BJ (cell line): ENCODE results near the gene ANKRA2. TPM values are rescaled to one million over a fixed set of nuclear protein-coding genes. Genes with fewer than 3 reads are reported as not detected.
"Not testable (repeated sequence)": the region's sequence is repeated elsewhere in the genome, so short reads cannot be mapped to it uniquely, and the experiment has no call there.

Experiments
- CTCF ChIA-PET: fragments of 350-600 bp; formaldehyde crosslinking; extraction: SDS; loops from one replicate; lab custom pipeline; 2021; ENCODE audit warnings: antibody characterized with exemption, inconsistent platforms; lab: Yijun Ruan, JAX
- POLR2A ChIA-PET: fragments of 300-600 bp; sonication (Branson Sonifier 250); formaldehyde crosslinking; extraction: SDS; loops from one replicate; lab custom pipeline; 2021; ENCODE audit warnings: antibody characterized with exemption; lab: Charles Lee
- DNase-seq: peaks from one replicate; pipeline ENCODE4 v3.0.0-alpha.2; 2011; ENCODE audit warnings: low read depth
- H3K27me3 ChIP-seq: 2 replicates; pipeline ENCODE4 v1.6.0; 2011; ENCODE audit warnings: low read length; ENCODE audit not compliant: control insufficient read depth, insufficient read depth
- H3K36me3 ChIP-seq: 2 replicates; pipeline ENCODE4 v1.5.1; 2011; ENCODE audit warnings: low read length; ENCODE audit not compliant: control insufficient read depth, insufficient read depth
- H3K4me3 ChIP-seq: 2 replicates; pipeline ENCODE4 v1.5.1; 2011; ENCODE audit warnings: low read depth, mild to moderate bottlenecking, control low read depth, low read length
- CTCF ChIP-seq: IDR thresholded peaks from 2 replicates; pipeline ENCODE4 v1.5.1; 2011; ENCODE audit warnings: low read depth, mild to moderate bottlenecking, control low read depth, inconsistent platforms, low read length, moderate library complexity; ENCODE audit not compliant: insufficient read depth
- polyA plus RNA-seq: library from polyadenylated mRNA; depleted of rRNA; stranded (reverse); fragments of >200 nt; gene quantifications from 2 replicates; pipeline ENCODE4 v1.2.3, GENCODE V29; 2011

ANKRA2 gene
- polyA plus RNA-seq, 1 experiment = 14.8 TPM

DNA sequence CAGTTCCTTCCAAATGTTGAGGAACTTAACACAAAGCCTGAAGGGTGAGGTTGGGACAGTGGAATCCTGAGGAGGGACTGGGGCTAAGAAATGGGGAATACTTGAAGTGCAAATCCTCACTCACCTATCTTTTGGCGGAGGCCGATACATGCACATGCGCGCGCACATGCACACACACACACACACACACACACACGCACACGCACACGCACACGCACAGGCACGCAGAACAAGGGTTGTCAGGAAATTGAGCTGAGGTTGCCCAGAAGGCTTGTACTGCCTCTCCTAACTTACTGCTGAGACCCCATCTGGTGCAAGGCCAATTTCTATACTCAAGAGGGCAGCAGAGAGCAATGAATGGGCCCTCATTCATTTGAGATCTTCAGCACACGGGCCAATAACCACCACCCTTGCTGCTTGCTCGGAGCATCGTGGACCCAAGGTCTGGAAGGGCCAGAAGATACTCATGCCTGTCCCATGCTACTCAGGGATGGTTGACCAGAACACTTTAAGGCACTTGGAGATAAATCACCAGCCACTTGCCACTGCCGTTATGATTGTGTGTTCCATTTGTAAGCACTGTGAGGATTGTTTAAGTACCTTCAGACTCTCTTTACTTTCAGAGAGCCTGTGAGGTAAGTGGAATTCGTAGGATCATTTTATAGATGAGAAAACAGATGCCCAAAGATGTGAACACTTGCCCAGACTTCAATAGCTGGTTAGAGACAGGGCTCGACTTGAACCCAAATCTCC lies 45.7 kb downstream of the ANKRA2 start:
- H3K27me3 ChIP-seq = no peaks in the 10 kb centered on the region
- DNase-seq = no peak

GRCh38 chr5:73515232-73515631 lies 50.2 kb downstream of the ANKRA2 start:
- POLR2A ChIA-PET = no interaction called here

More for the DNA sequence above, 45.7 kb downstream of the ANKRA2 start:
- Histone ChIP-seq H3K36me3 (no peaks in the 10 kb centered on the region), H3K4me3 (no peak overlapping the region)
- POLR2A ChIA-PET = interaction anchor here (0.6 kb wide), 1 partner anchor 65 kb away, joined by 3 read pairs; no protein-coding TSS in a partner anchor
- CTCF ChIA-PET = interaction anchor here (0.6 to 11.0 kb wide), 12 partner anchors 9 to 1129 kb away, joined by 3 to 154 read pairs (median 4); no protein-coding TSS in a partner anchor
- peak; percentile 85 for TF ChIP-seq CTCF

DNA sequence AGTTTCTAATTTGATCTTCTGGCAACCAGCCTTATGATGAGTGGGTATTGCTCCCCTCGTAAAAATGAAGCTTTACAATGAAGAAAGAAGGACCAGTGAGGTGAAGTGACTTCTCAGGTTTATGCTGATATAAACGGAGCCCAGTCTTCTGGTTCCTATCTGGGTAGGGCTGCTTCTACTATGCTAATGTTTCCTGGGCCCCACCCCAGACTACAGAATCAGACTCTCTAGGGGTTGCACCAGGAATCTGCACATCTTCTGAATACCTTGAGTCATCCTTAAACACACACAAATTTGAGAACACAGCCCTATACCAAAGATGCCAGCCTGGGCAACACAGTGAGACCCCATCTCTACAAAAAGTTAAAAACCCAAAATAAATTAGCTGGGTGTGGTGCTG lies 51.0 kb downstream of the ANKRA2 start:
- POLR2A ChIA-PET = no interaction called here
- no peaks in the 10 kb centered on the region for H3K36me3 ChIP-seq
- no peak overlapping the region for H3K4me3 ChIP-seq
- H3K27me3 ChIP-seq = no peaks in the 10 kb centered on the region
- no peak for DNase-seq
- no peak for TF ChIP-seq CTCF
- CTCF ChIA-PET = interaction anchor here (0.6 to 11.0 kb wide), 2 partner anchors 9 to 22 kb away, joined by 3 to 154 read pairs; no protein-coding TSS in a partner anchor

More at GRCh38 chr5:73515232-73515631, 50.2 kb downstream of the ANKRA2 start:
- no peak for DNase-seq
- Histone ChIP-seq H3K36me3 (no peaks in the 10 kb centered on the region), H3K27me3 (no peaks in the 10 kb centered on the region), H3K4me3 (no peak overlapping the region)
- CTCF ChIA-PET = interaction anchor here (1.8 to 11.0 kb wide), 2 partner anchors 16 to 22 kb away, joined by 4 to 154 read pairs; no protein-coding TSS in a partner anchor
- TF ChIP-seq CTCF = no peak

- no peaks in the 10 kb centered on the region for H3K36me3 ChIP-seq
- H3K4me3 ChIP-seq = no peak overlapping the region
- CTCF ChIA-PET = interaction anchor here (0.6 to 11.0 kb wide), 2 partner anchors 8 to 23 kb away, joined by 3 to 154 read pairs; no protein-coding TSS in a partner anchor
- DNase-seq = no peak
- no peak for TF ChIP-seq CTCF
- POLR2A ChIA-PET = no interaction called here
- H3K27me3 ChIP-seq = no peaks in the 10 kb centered on the region
Measured at GRCh38 chr5:73513996-73514395, 51.4 kb downstream of the ANKRA2 start.

GRCh38 chr5:73508521-73508920 lies 56.9 kb downstream of the ANKRA2 start:
- H3K36me3 ChIP-seq, DNase-seq, H3K27me3 ChIP-seq, POLR2A ChIA-PET, H3K4me3 ChIP-seq: not testable (repeated sequence)
- CTCF ChIA-PET = interaction anchor here (0.6 to 5.4 kb wide), 4 partner anchors 10 to 57 kb away, joined by 3 to 33 read pairs (median 12); no protein-coding TSS in a partner anchor
